ENCODE data around the gene BAHCC1. TPM values are rescaled to one million over a fixed set of nuclear protein-coding genes. Genes with fewer than 3 reads are reported as not detected.

The BAHCC1 gene
- polyA plus RNA-seq, 1 donor from 2014 or later, result 14.2 TPM

DNA sequence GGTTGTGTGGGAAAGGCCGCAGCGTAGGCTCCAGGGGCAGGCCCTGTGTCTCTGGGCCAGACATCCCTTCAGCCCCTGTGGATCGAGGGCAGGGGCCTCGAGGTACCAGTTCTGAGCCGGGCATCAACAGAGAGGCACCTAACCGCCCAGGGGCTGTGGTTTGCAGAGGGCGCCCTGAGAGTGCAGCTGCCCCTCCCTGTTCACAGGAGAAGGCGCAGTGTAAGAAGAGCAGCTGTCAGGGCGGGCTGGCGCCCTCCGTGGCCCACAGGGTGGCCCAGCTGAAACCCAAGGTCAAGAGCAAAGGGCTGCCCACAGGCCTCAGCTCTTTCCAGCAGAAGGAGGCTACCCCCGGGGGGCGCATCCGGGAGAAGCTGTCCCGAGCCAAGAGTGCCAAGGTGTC is 60.8 kb downstream of the BAHCC1 start:
- no peaks in the 10 kb centered on the region for H3K9me3 ChIP-seq (ENCODE audit: low read length)
- no peaks in the 10 kb centered on the region for H3K36me3 ChIP-seq (ENCODE audit: insufficient read depth, low read length)
- H3K27ac ChIP-seq (ENCODE audit: low read length), result no peak overlapping the region
- no peaks in the 10 kb centered on the region for H3F3A ChIP-seq (ENCODE audit: insufficient read depth, low read length, poor library complexity, severe bottlenecking)
- H3K79me2 ChIP-seq (replicated peaks; ENCODE audit: insufficient read depth, low read length), result no peaks in the 10 kb centered on the region
- H3K9ac ChIP-seq (ENCODE audit: low read length), result no peak overlapping the region
- no peaks in the 10 kb centered on the region for H4K20me1 ChIP-seq (ENCODE audit: insufficient read depth)
- H3K27me3 ChIP-seq (ENCODE audit: insufficient read depth, low read depth, low read length), result no peaks in the 10 kb centered on the region
- no peaks in the 10 kb centered on the region for H3K9me2 ChIP-seq (ENCODE audit: insufficient read depth, low read length)
- no peak overlapping the region for H3K4me2 ChIP-seq (ENCODE audit: low read length)
- no peak overlapping the region for H3K4me3 ChIP-seq (ENCODE audit: low read length)
- TF ChIP-seq TAF1 (IDR thresholded peaks at IDR 0.05; ENCODE audit: low read depth), result no peak
- TF ChIP-seq, protein P1, sequence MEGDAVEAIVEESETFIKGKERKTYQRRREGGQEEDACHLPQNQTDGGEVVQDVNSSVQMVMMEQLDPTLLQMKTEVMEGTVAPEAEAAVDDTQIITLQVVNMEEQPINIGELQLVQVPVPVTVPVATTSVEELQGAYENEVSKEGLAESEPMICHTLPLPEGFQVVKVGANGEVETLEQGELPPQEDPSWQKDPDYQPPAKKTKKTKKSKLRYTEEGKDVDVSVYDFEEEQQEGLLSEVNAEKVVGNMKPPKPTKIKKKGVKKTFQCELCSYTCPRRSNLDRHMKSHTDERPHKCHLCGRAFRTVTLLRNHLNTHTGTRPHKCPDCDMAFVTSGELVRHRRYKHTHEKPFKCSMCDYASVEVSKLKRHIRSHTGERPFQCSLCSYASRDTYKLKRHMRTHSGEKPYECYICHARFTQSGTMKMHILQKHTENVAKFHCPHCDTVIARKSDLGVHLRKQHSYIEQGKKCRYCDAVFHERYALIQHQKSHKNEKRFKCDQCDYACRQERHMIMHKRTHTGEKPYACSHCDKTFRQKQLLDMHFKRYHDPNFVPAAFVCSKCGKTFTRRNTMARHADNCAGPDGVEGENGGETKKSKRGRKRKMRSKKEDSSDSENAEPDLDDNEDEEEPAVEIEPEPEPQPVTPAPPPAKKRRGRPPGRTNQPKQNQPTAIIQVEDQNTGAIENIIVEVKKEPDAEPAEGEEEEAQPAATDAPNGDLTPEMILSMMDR (IDR thresholded peaks at IDR 0.05; ENCODE audit: poor library complexity, severe bottlenecking), result no peak
- TF ChIP-seq, protein P2, sequence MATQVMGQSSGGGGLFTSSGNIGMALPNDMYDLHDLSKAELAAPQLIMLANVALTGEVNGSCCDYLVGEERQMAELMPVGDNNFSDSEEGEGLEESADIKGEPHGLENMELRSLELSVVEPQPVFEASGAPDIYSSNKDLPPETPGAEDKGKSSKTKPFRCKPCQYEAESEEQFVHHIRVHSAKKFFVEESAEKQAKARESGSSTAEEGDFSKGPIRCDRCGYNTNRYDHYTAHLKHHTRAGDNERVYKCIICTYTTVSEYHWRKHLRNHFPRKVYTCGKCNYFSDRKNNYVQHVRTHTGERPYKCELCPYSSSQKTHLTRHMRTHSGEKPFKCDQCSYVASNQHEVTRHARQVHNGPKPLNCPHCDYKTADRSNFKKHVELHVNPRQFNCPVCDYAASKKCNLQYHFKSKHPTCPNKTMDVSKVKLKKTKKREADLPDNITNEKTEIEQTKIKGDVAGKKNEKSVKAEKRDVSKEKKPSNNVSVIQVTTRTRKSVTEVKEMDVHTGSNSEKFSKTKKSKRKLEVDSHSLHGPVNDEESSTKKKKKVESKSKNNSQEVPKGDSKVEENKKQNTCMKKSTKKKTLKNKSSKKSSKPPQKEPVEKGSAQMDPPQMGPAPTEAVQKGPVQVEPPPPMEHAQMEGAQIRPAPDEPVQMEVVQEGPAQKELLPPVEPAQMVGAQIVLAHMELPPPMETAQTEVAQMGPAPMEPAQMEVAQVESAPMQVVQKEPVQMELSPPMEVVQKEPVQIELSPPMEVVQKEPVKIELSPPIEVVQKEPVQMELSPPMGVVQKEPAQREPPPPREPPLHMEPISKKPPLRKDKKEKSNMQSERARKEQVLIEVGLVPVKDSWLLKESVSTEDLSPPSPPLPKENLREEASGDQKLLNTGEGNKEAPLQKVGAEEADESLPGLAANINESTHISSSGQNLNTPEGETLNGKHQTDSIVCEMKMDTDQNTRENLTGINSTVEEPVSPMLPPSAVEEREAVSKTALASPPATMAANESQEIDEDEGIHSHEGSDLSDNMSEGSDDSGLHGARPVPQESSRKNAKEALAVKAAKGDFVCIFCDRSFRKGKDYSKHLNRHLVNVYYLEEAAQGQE (IDR thresholded peaks at IDR 0.05; ENCODE audit: borderline replicate concordance), result no peak
- no peak for TF ChIP-seq POLR2AphosphoS5 (IDR thresholded peaks at IDR 0.05)
- TF ChIP-seq SMC3 (conservative IDR thresholded peaks at IDR 0.05; ENCODE audit: poor library complexity), result no peak
- TF ChIP-seq MXI1 (conservative IDR thresholded peaks at IDR 0.05; ENCODE audit: poor library complexity, severe bottlenecking), result no peak
- no peak for TF ChIP-seq EP300 (conservative IDR thresholded peaks at IDR 0.05; ENCODE audit: poor library complexity, severe bottlenecking)
- no peak for TF ChIP-seq EZH2 (IDR thresholded peaks at IDR 0.05; ENCODE audit: borderline replicate concordance, insufficient read depth, low read length, poor library complexity, severe bottlenecking)
- TF ChIP-seq RAD21 (conservative IDR thresholded peaks at IDR 0.05), result no peak
- no peak overlapping the region for H2AFZ ChIP-seq (ENCODE audit: low read depth, low read length)

DNA sequence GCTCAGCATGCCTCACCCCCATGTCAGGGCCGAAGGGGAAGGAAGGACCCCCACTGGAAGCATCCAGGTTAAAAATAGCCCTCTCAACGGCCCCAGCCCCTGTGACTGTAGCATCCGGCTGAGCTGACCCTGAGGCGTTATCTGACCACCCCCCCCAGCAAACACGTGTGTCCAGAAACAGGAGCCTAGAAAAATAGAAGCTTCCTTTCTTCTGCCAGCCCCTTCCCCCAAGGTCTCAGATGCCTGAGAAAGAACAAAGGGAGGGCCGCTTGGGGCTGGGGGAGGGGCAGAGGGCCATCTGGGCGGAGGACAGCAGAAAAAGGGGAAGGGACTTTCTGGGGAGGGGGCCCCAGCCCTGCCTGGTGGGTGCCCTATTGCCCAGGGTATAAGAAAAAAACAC is 61.5 kb downstream of the BAHCC1 start:
- Histone ChIP-seq H4K20me1 (ENCODE audit: insufficient read depth) (no peaks in the 10 kb centered on the region), H3K9me3 (ENCODE audit: low read length) (no peaks in the 10 kb centered on the region), H3F3A (ENCODE audit: insufficient read depth, low read length, poor library complexity, severe bottlenecking) (no peaks in the 10 kb centered on the region), H2AFZ (ENCODE audit: low read depth, low read length) (no peak overlapping the region), H3K9ac (ENCODE audit: low read length) (no peak overlapping the region), H3K27me3 (ENCODE audit: insufficient read depth, low read depth, low read length) (no peaks in the 10 kb centered on the region), H3K36me3 (ENCODE audit: insufficient read depth, low read length) (no peaks in the 10 kb centered on the region), H3K4me3 (ENCODE audit: low read length) (no peak overlapping the region), H3K9me2 (ENCODE audit: insufficient read depth, low read length) (no peaks in the 10 kb centered on the region), H3K4me2 (ENCODE audit: low read length) (no peak overlapping the region), H3K27ac (ENCODE audit: low read length) (no peak overlapping the region), H3K79me2 (replicated peaks; ENCODE audit: insufficient read depth, low read length) (no peaks in the 10 kb centered on the region)
- no peak for TF ChIP-seq POLR2AphosphoS5 (IDR thresholded peaks at IDR 0.05)

DNA sequence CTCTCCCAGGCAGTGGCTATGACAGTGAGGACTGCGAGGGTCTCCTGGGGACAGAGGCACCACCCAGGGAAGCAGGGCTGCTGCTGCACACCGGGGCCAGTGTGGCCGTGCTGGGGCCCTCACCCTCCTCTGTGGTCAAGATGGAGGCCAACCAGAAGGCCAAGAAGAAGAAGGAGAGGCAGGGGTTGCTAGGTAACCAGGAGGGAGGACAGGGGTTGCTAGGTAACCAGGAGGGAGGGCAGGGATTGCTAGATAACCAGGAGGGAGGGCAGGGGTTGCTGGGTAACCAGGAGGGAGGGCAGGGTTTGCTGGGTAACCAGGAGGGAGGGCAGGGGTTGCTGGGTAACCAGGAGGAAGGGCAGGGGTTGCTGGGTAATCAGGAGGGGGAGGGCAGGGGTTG is 62.1 kb downstream of the BAHCC1 start:
- H3K4me2 ChIP-seq (ENCODE audit: low read length), result no peak overlapping the region
- no peaks in the 10 kb centered on the region for H3K9me2 ChIP-seq (ENCODE audit: insufficient read depth, low read length)
- TF ChIP-seq EZH2 (IDR thresholded peaks at IDR 0.05; ENCODE audit: borderline replicate concordance, insufficient read depth, low read length, poor library complexity, severe bottlenecking) (no peak), SMC3 (conservative IDR thresholded peaks at IDR 0.05; ENCODE audit: poor library complexity) (no peak), POLR2AphosphoS5 (IDR thresholded peaks at IDR 0.05) (no peak), EP300 (conservative IDR thresholded peaks at IDR 0.05; ENCODE audit: poor library complexity, severe bottlenecking) (no peak), RAD21 (conservative IDR thresholded peaks at IDR 0.05) (no peak), TAF1 (IDR thresholded peaks at IDR 0.05; ENCODE audit: low read depth) (no peak), MXI1 (conservative IDR thresholded peaks at IDR 0.05; ENCODE audit: poor library complexity, severe bottlenecking) (no peak)
- TF ChIP-seq, protein P2 (IDR thresholded peaks at IDR 0.05; ENCODE audit: borderline replicate concordance), result no peak
- TF ChIP-seq, protein P1 (IDR thresholded peaks at IDR 0.05; ENCODE audit: poor library complexity, severe bottlenecking), result no peak
- H4K20me1 ChIP-seq (ENCODE audit: insufficient read depth), result no peaks in the 10 kb centered on the region
- no peaks in the 10 kb centered on the region for H3F3A ChIP-seq (ENCODE audit: insufficient read depth, low read length, poor library complexity, severe bottlenecking)
- no peak overlapping the region for H3K4me3 ChIP-seq (ENCODE audit: low read length)
- H3K9me3 ChIP-seq (ENCODE audit: low read length), result no peaks in the 10 kb centered on the region
- H3K27ac ChIP-seq (ENCODE audit: low read length), result no peak overlapping the region
- H3K9ac ChIP-seq (ENCODE audit: low read length), result no peak overlapping the region
- no peaks in the 10 kb centered on the region for H3K79me2 ChIP-seq (replicated peaks; ENCODE audit: insufficient read depth, low read length)
- H3K27me3 ChIP-seq (ENCODE audit: insufficient read depth, low read depth, low read length), result no peaks in the 10 kb centered on the region
- H2AFZ ChIP-seq (ENCODE audit: low read depth, low read length), result no peak overlapping the region
- no peaks in the 10 kb centered on the region for H3K36me3 ChIP-seq (ENCODE audit: insufficient read depth, low read length)
